NB4 (cell line): ENCODE results near the gene LIN37.

Source experiments
- CTCF ChIP-seq: IDR thresholded peaks from one replicate; pipeline ENCODE4 v1.5.1; 2012; ENCODE audit warnings: low read depth, low read length
- MAX ChIP-seq: IDR thresholded peaks from 2 replicates; pipeline ENCODE4 v1.6.1; 2011; ENCODE audit warnings: low read depth, low read length
- MYC ChIP-seq: IDR thresholded peaks from 2 replicates; pipeline ENCODE4 v1.6.1; 2011; ENCODE audit warnings: low read depth, low read length
- POLR2A ChIP-seq: IDR thresholded peaks from 2 replicates; pipeline ENCODE4 v1.6.1; 2011; ENCODE audit warnings: mild to moderate bottlenecking; ENCODE audit not compliant: insufficient read length; ENCODE audit errors: extremely low read depth

- TF ChIP-seq CTCF = no peak
- TF ChIP-seq MAX = no peak
- no peak for TF ChIP-seq POLR2A
- TF ChIP-seq MYC = no peak
These were observed 30.7 kb downstream of the LIN37 start for GRCh38 chr19:35779033-35779432.
